Urinary bladder (tissue), 4 donors: ENCODE data around the gene SDCCAG8. TPM values are rescaled to one million over a fixed set of nuclear protein-coding genes. Genes with fewer than 3 reads are reported as not detected.

Experiments
- DNase-seq: peaks from one replicate; pipeline ENCODE4 v3.0.0-alpha.2; 2015; ENCODE audit errors: extremely low spot score
- H3K27ac ChIP-seq: one replicate; pipeline ENCODE4 v1.5.1; 2013; ENCODE audit warnings: low read depth, mild to moderate bottlenecking, moderate library complexity
- H3K36me3 ChIP-seq: one replicate; pipeline ENCODE4 v1.6.1; 2013; ENCODE audit warnings: mild to moderate bottlenecking, moderate library complexity; ENCODE audit not compliant: insufficient read depth
- H3K4me1 ChIP-seq: one replicate; pipeline ENCODE4 v1.6.1; 2013; ENCODE audit warnings: mild to moderate bottlenecking, moderate library complexity; ENCODE audit not compliant: insufficient read depth
- H3K4me3 ChIP-seq: one replicate; pipeline ENCODE4 v1.5.1; 2013; ENCODE audit warnings: low read depth, low read length
- WGBS: extraction: QIAGEN DNeasy Blood & Tissue Kit; methylation state at CpG from one replicate; pipeline ENCODE4 v1.1.7; 2013; 5-methylcytosine and 5-hydroxymethylcytosine counted together
- polyA plus RNA-seq: library from polyadenylated mRNA; stranded (reverse); fragments of 200-250 nt; gene quantifications from one replicate; pipeline ENCODE4 v1.2.3, GENCODE V29; 2013
- total RNA-seq: library from RNA; depleted of rRNA; stranded (reverse); fragments of >200 nt; gene quantifications from one replicate; pipeline ENCODE4 v1.2.3, GENCODE V29; 2014
- donor health status: healthy with polysubstance abuse.
- donor health status: healthy.

SDCCAG8 gene
- total and polyA plus RNA-seq, 2 donors: 19.0 to 85.5 TPM

GRCh38 chr1:243420946-243421685, 165.3 kb downstream of the SDCCAG8 start:
- H3K27ac ChIP-seq: no peak overlapping the region
- peaks cover 2% of the 10 kb centered on the region for H3K36me3 ChIP-seq
- no peaks in the 10 kb centered on the region for H3K4me1 ChIP-seq
- 84% methylated on average over 15 of the region's 15 CpGs for WGBS
- H3K4me3 ChIP-seq: peak overlapping the region; percentile 7
- DNase-seq: no peak

GRCh38 chr1:243421784-243422183, 165.9 kb downstream of the SDCCAG8 start:
- Histone ChIP-seq H3K36me3 (peaks cover 2% of the 10 kb centered on the region), H3K4me3 (peak overlapping the region; percentile 7), H3K4me1 (no peaks in the 10 kb centered on the region), H3K27ac (no peak overlapping the region)
- no peak for DNase-seq
- 31% methylated on average over 6 of the region's 6 CpGs for WGBS

GRCh38 chr1:243422362-243422761, 166.5 kb downstream of the SDCCAG8 start:
- WGBS: 83% methylated on average over 2 of the region's 2 CpGs
- no peak overlapping the region for H3K4me3 ChIP-seq

GRCh38 chr1:243428084-243428483, 172.2 kb downstream of the SDCCAG8 start:
- Histone ChIP-seq H3K4me3 (no peak overlapping the region), H3K36me3 (peaks cover 2% of the 10 kb centered on the region), H3K4me1 (no peaks in the 10 kb centered on the region), H3K27ac (no peak overlapping the region)
- 96% methylated on average over 3 of the region's 3 CpGs for WGBS
- DNase-seq: no peak

More at GRCh38 chr1:243422362-243422761, 166.5 kb downstream of the SDCCAG8 start:
- no peak for DNase-seq
- Histone ChIP-seq H3K4me1 (no peaks in the 10 kb centered on the region), H3K27ac (no peak overlapping the region), H3K36me3 (peaks cover 4% of the 10 kb centered on the region)

GRCh38 chr1:243428617-243429342, 172.9 kb downstream of the SDCCAG8 start:
- H3K4me3 ChIP-seq: no peak overlapping the region
- WGBS: 95% methylated on average over 9 of the region's 9 CpGs
- no peak for DNase-seq
- no peak overlapping the region for H3K27ac ChIP-seq
- no peaks in the 10 kb centered on the region for H3K4me1 ChIP-seq
- H3K36me3 ChIP-seq: peaks cover 2% of the 10 kb centered on the region

- DNase-seq: no peak
- no peak overlapping the region for H3K27ac ChIP-seq
- no peak overlapping the region for H3K4me3 ChIP-seq
- no peaks in the 10 kb centered on the region for H3K4me1 ChIP-seq
- peaks cover 2% of the 10 kb centered on the region for H3K36me3 ChIP-seq
- 92% methylated on average over 5 of the region's 5 CpGs for WGBS
Measured at GRCh38 chr1:243431591-243431990, 175.8 kb downstream of the SDCCAG8 start.

- H3K27ac ChIP-seq: no peak overlapping the region
- DNase-seq: no peak
- H3K4me1 ChIP-seq: no peaks in the 10 kb centered on the region
- H3K4me3 ChIP-seq: no peak overlapping the region
- WGBS: 92% methylated on average over 3 of the region's 3 CpGs
- peaks cover 2% of the 10 kb centered on the region for H3K36me3 ChIP-seq
Measured at GRCh38 chr1:243432136-243432535, 176.3 kb downstream of the SDCCAG8 start.

GRCh38 chr1:243433737-243434370, 178.0 kb downstream of the SDCCAG8 start:
- H3K36me3 ChIP-seq: no peaks in the 10 kb centered on the region
- no peak overlapping the region for H3K4me3 ChIP-seq
- no peaks in the 10 kb centered on the region for H3K4me1 ChIP-seq
- no peak overlapping the region for H3K27ac ChIP-seq
- WGBS: 95% methylated on average over 8 of the region's 8 CpGs
- no peak for DNase-seq

- WGBS: 66% methylated on average over 2 of the region's 2 CpGs
- H3K27ac ChIP-seq: no peak overlapping the region
Measured at GRCh38 chr1:243434594-243434993, 178.8 kb downstream of the SDCCAG8 start.

GRCh38 chr1:243435836-243436235, 180.0 kb downstream of the SDCCAG8 start:
- Histone ChIP-seq H3K4me3 (no peak overlapping the region), H3K36me3 (no peaks in the 10 kb centered on the region), H3K4me1 (no peaks in the 10 kb centered on the region), H3K27ac (no peak overlapping the region)
- DNase-seq: no peak
- WGBS: 94% methylated on average over 3 of the region's 3 CpGs

More at GRCh38 chr1:243434594-243434993, 178.8 kb downstream of the SDCCAG8 start:
- H3K36me3 ChIP-seq: no peaks in the 10 kb centered on the region
- no peaks in the 10 kb centered on the region for H3K4me1 ChIP-seq
- no peak for DNase-seq
- H3K4me3 ChIP-seq: no peak overlapping the region

- WGBS: 78% methylated on average over 3 of the region's 3 CpGs
- no peak for DNase-seq
- Histone ChIP-seq H3K27ac (no peak overlapping the region), H3K4me3 (no peak overlapping the region), H3K4me1 (no peaks in the 10 kb centered on the region), H3K36me3 (no peaks in the 10 kb centered on the region)
Measured at GRCh38 chr1:243438146-243438545, 182.3 kb downstream of the SDCCAG8 start.

- 85% methylated on average over 2 of the region's 2 CpGs for WGBS
- no peak overlapping the region for H3K27ac ChIP-seq
Measured at GRCh38 chr1:243438815-243439214, 183.0 kb downstream of the SDCCAG8 start.

GRCh38 chr1:243440406-243440805, 184.6 kb downstream of the SDCCAG8 start:
- Histone ChIP-seq H3K36me3 (no peaks in the 10 kb centered on the region), H3K27ac (no peak overlapping the region)
- 86% methylated on average over 2 of the region's 2 CpGs for WGBS

More at GRCh38 chr1:243438815-243439214, 183.0 kb downstream of the SDCCAG8 start:
- Histone ChIP-seq H3K4me1 (no peaks in the 10 kb centered on the region), H3K4me3 (no peak overlapping the region), H3K36me3 (no peaks in the 10 kb centered on the region)
- no peak for DNase-seq

GRCh38 chr1:243441601-243442000, 185.8 kb downstream of the SDCCAG8 start:
- no peak overlapping the region for H3K27ac ChIP-seq
- no peak for DNase-seq
- no peaks in the 10 kb centered on the region for H3K4me1 ChIP-seq
- no peak overlapping the region for H3K4me3 ChIP-seq
- H3K36me3 ChIP-seq: no peaks in the 10 kb centered on the region

More at GRCh38 chr1:243440406-243440805, 184.6 kb downstream of the SDCCAG8 start:
- no peak overlapping the region for H3K4me3 ChIP-seq
- DNase-seq: no peak
- no peaks in the 10 kb centered on the region for H3K4me1 ChIP-seq
